HG02678 (cell line): ENCODE results near the gene NOBOX.
"Not testable (repeated sequence)": the region's sequence is repeated elsewhere in the genome, so short reads cannot be mapped to it uniquely, and the experiment has no call there.

Source experiments
- ATAC-seq: cut with Tn5 transposase; IDR thresholded peaks from one replicate; pipeline ENCODE4 v1.9.1; 2021; ENCODE audit warnings: mild to moderate bottlenecking, moderate library complexity; ENCODE audit not compliant: unreplicated experiment

The NOBOX gene

DNA sequence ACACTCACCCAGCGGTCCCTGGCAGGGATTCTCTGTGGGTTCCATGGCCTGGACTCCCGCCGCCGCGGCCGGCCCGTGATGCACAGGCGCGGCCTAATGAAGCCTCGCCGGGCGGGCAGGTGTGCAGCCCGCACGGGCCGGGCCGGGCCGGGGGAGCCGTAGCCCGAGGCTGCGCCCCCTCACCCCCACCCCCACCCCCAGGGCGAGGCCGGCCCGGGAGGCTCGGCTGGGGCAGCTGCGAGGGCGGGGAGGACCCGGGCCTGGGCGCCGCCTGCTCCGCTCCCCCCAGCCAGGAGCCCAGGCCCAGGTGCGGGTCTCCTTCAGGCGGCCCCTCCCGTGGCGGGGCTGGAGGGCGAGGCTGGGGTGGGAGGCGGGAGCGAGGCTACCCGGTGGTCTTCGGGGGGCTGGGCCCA is at the start of gene NOBOX:
NOBOX (minus strand) TSS at position 45 of the 413 bp plus-strand sequence.
- no peak for ATAC-seq

DNA sequence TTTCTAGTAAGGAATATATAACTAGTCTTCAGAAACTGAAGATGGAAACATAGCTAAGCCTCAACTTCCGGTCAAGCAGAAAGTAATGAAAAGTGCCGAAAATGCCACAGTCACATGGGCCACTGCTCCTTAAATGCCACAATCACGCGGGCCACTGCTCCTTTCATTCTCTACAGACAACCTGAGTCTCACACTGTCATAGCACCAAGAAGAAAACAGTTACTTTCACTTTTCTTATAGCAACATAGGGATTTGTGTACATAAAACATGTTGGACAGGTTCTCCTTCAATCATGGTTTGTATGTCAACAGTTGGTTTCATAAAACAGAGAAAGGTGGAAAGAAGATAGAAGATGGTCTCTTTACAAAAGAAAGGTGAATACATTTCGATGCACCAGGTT is 48.6 kb upstream of the NOBOX start:
- ATAC-seq, result no peak

DNA sequence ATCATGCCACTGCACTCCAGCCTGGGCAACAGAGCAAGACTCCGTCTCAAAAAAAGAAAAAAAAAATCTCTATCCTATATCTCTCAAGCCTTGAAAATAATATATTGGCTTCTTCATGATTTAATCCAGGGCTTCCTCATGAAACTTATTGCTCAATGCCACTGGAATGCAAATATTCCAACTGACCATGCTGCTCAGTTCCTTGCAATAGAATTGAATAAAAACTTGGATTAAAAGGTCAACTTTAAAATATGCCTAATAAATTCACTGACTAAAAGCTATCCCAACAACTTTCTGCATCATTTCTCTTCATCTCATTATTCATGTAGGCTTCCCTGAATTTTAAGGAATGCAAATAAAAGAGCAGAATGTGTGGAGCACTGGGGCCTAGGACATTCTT is 42.1 kb upstream of the NOBOX start:
- no peak for ATAC-seq

DNA sequence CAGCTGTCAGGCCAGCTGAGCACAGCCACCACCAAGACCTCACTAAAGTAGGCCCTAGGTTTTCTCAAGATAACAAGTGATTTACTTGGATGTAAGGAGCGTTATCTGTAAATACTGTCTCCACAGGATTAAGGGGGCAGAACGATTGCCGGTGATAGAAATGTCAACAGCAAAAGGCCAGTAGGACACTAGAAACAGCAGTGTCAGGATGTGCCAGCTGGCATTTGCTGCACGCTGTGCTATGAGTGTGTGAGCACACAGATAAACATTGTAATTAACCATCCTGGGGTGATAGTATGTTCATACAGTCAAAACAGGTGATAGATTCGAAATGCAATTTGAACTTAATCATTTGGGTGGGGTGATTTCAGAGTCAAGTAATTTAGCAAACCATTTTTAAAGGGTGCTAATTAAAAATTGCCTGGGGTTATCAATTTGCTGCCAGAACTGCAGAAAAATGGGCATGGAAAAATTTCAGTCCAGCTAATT is 36.3 kb upstream of the NOBOX start:
- ATAC-seq, result no peak

DNA sequence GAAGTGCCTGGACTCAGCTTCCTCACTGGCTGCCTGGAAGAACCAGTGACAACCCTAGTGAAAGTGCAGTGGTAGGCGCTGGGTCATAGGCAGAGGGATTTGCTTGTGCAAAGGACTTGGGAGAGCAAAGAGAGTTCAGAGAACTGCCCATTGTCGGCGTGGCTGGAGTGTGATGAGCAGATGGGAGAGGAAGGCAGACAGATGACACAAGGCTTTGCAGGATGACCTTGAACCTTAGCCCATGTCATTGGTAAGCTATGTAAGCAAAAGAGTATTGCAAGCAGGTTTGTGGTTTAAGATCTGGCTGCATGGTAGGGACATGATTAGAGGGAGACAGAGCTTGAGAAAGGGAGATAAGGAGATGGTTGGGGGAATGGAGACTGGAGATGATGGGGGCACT is 35.3 kb upstream of the NOBOX start:
- no peak for ATAC-seq

DNA sequence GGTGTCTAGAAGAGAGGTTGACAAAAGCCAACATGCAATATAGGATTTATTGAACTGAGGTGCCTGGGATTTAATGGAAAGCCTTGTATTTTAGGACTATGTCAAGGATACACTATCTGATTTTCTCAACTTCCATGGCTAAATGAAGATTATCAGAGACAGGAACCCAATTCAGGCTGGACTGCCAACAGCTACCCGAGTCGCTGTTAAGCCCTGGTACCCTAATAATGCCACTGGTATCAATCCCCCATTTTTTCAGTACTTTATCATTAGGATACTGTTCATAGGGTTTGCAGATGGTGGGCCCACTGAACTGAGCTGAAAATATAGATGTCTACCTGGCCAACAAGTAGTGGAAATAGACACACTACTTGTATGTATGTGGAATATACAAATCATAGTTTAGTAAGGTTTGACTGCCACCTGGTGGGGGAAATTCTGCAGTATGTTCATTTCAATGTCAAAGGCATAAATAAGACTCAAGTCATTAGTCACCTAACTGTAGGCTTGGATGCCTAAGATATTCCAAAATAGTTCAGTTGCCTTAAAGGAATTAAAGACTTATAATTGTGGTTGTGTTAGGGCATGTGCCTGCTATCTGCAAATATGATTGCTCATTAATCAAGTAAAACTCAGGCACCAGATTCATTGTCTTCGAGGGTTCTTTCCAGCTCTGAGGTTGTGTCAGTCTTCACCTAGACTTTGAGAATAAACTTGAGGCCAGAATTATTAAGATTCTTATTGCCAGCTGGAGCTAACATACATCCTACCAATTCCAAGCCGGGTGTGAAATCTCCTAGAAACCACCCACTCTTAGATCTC is 34.1 kb upstream of the NOBOX start:
- peak; percentile 74 for ATAC-seq

DNA sequence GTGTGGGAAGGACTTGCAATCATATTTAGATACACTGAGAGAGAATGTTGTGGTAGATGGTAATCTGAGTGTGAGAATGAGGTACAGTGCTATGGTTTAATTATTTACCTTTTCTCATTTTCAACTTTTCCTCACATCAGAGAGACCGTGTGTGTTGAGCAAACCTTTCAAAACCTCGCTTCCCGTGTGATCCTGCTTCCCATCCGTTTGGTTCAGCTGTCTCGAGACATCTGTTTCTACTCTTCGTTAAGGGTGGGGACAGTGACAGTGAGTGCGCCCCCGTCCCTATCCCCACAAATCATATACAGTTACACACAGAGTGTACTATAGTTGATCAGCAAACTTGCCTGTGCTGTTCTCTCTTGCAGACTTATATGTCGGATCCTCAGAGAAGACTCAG is 33.0 kb upstream of the NOBOX start:
- no peak for ATAC-seq

DNA sequence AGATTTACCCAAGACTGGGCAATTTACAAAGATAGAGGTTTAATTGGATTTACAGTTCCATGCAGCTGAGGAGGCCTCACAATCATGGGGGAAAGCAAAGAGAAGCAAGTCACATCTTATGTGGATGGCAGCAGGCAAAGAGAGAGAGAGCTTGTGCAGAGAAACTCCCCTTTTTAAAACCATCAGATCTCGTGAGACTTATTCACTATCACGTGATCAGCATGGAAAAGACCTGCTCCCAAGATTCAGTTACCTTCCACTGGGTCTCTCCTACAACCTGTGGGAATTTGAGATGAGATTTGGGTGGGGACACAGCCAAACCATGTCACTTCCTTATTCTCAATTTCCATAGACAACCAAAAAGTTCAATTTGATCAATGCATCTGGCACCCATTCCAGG is 24.9 kb upstream of the NOBOX start:
- ATAC-seq, result no peak

DNA sequence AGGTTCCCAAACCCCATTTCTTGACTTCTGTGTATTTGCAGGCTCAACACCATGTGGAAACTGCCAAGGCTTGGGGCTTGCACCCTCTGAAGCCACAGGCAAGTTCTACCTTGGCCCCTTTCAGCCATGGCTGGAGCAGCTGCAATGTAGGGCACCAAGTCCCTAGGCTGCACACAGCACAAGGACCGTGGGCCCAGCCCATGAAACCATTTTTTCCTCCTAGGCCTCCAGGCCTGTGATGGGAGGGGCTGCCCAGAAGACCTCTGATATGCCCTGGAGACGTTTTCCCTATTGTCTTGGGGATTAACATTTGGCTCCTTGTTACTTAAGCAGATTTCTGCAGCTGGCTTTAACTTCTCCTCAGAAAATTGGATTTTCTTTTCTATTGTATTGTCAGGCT is 24.0 kb upstream of the NOBOX start:
- ATAC-seq, result not testable (repeated sequence)

DNA sequence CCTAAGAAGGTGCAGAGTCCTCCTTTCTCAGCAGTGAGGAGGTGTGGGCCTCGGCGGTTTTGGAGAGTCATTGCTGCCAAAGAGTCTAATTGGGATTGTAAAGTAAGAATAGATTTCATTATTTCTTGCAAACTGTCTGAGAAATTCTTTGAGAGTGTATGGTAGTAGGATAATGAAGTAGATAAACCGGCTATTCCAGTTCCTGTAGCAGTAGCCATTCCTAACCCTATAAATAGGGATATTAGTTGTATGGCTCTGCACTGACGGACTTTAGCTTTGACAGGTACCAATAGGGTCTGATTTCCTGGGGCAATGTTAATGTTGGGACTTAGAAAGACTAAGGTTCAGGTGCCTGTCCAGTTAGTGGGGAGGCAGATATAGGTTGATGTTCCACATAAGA is 15.4 kb upstream of the NOBOX start:
- not testable (repeated sequence) for ATAC-seq

DNA sequence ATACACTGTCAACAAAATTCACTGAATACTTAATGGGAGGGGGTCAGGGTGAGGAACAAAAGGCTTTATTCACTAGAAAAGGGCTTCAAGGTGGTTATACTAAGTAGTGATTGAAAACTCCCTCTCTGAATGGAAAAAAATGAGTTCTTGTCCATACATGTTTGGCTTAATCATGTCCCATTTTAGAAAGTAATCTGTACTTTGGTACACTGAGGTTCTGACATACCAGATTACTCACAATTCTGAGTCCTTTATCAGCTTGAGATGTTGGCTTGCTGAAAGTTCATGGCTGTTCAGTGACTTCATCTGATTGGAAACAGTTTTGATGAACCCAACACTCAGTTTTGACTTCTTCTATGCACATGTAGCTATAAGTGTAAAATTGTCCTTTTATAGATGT is 12.8 kb upstream of the NOBOX start:
- no peak for ATAC-seq

DNA sequence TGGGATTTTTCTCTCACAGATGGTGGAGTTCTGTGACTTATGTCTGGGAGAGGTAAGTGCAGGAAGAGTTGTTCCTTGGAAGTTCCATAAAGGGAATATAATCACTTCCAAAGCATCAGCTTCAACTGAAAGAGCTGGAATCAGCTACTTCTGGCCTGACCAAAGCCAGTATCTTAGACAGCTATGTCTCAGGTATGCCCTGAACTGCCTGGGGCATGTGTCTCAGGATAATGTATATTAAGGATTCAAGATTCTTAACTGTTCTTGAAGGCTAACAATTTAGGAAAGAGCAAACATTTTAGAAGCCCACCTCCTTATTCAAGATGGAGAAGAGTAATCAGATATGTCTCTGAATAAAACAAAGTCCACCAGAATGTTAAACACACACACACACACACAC is 12.4 kb upstream of the NOBOX start:
- ATAC-seq, result no peak

DNA sequence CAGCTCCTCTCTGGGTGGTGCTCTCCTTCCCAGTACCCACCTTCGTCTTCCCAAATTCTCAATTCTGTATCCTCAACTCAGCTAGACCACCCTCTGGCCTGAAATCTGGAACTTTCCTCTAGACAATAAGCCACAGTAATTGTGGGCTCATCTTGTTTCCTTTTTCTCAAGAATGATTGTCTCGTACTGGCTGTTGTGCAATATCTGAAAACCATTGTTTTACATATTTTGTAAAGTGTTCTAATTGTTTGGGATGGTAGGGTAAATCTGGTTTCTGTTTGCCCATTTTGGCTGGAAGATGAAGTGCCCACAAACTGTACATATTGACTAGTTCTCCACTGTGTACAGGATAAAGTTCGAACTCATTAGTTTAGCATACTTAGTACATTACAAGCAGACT is 11.3 kb upstream of the NOBOX start:
- no peak for ATAC-seq

DNA sequence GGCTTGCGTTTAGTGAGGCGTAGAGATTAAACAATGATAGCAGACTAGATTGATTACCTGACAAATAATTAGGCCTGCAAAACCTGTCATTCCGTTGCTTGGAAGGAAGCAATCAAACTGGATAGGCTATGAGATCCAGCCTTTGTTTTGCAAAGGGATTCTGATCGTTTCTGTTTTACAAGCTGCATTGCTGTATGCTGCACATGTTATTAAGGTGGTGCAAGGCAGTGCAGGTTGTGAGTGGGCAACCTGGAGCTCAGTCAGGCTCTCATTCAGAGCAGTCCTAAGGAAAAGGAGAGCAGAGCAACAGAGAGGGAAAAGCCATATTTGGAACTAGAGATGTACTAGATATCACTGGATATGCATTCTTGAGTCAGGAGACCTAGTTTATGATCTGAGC is 6.9 kb upstream of the NOBOX start:
- no peak for ATAC-seq

DNA sequence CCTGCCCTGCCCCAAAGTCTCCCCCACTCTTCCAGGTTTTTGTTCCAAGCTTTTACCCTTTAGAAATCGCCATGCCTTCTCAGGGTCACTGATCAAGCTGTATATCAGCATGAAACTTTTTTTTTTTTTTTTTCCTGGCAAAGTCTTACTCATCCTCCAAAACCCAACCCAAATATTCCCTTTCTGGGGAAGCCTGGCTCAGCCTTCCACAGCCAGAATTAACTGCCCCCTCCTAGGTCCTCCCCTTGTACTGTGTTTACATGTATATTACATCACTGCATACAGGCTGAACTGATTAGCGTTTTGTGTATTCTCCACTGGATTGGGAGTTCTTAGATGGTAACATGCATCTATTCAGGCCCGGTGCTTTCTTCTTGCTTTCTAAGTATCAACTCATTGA is 4.6 kb upstream of the NOBOX start:
- ATAC-seq, result no peak

DNA sequence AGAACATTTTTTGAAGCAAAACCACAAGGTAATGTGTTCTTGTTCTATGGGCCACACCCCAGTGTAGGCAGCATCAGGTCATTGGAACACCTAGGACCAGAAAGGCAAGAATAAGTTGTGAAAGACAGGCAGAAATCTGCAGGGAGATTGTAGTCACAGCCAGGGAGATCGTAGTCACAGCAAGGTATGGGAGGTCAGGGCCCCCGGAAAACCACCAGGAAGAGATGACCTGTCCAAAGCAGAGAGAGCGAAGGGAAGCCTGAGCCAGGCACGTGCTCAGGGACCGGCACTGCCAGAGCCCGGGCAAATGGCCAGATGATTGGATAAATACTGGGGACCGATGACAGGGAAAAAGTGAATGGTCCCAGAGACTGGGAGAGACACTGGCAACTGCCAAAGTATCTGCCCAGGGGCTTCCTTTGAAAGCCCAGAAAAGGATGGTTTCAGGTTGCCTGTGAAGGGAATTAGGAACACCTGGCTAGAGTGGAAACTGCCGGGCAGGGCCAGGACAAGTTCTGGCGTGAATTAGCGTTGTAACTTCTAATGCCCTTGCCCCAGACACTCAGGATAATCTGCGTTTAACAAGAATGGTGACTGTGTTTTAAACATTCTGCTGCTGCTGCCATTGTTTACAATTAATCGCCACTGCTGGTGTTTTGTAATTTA is 3.9 kb upstream of the NOBOX start:
- no peak for ATAC-seq

DNA sequence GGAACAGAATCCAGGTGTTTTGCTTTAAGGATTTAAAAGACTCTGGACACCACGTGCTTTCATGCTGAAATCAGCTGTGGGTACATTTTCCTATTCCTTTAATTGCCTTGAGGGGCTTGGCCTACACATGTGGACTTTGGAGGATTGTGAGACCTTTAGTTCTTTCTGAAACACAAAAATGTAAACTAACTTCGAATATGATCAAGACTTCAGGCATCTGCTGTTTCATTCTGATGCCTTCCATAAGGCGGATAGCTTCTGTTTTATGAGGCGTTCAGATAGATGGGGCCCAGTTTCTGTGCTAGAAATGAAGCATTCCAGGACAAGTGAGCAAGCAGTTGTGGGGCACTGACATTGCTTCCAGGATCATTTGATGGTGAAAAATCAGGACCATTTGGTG is 1.5 kb upstream of the NOBOX start:
- ATAC-seq, result no peak

DNA sequence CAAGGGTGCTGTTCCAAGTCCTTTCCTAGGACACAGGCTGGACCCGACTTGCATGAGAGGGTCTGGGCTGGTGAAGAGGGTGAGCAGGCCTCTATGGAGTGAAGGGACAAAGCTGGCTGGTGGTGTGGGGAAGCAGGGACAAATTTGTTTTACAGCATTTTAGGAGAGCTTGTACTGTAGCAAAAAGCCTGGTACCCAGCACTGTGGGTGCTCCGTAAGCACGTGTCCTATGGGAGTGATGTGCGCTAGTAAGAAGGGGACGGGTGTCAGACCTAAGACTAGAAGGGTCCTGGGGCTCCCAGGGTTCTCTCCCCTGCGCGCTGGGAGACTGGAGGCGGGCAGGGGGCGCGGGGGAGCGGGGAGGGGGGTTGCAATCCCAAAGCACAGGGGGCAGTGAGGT is 391 bp downstream of the NOBOX start:
- ATAC-seq, result no peak

DNA sequence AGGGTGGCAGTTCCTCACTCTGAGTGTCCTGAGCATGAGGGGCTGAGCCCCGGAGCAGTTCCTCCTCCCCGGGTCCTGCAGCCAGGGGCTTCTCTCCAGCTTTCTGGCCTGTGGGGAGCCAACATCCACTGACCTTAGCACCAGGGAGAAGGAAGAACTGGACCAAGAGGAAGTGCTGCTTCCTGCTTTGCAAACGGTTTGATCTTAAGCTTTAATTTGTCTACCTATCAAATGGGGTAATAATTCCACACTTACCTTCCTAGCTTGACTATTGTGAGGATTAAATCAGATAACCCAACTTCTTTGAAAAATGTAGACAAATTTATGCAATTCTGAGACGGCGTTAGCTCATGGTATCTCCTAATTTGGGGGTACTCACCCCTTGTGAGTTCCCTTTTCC is 2.0 kb downstream of the NOBOX start:
- no peak for ATAC-seq

DNA sequence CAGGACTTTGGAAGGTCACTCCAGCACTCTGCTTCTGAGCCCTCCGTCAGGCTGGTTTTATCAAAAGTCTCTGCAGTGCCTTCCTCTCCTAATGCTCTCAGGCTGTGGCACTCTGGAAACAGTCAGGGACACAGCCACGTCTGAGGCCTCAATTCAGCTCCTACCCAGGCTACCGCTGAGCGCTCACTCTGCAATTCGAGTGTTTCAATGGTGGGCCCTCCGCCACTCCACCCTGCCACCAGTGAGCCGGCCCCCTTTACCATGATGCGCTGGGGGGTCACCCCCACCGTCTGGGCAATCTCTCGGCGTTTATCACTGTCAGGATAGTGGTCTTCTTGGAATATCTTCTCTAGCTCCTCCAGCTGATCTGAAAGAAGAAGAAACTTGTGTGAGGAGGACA is 3.5 kb downstream of the NOBOX start:
- no peak for ATAC-seq

DNA sequence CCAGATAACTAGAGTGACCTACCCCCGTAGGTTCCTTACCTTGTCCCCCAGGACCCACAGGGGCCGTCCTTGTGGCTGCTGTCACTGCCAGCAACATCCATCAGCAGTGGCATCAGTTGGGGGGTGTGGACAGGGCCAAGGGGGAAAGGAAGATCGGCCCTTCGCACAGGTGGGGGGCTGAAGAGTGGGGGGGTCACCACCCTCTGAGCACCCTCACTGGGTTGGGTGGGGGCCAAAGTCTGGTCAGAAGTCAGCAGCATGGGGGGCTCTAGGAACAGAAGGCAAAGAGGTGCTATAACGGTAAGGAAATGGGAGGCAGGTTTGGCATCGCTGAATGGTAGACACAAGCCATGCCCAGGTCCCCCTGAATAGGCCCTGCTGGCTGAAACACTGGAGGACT is 4.6 kb downstream of the NOBOX start:
- ATAC-seq, result no peak

DNA sequence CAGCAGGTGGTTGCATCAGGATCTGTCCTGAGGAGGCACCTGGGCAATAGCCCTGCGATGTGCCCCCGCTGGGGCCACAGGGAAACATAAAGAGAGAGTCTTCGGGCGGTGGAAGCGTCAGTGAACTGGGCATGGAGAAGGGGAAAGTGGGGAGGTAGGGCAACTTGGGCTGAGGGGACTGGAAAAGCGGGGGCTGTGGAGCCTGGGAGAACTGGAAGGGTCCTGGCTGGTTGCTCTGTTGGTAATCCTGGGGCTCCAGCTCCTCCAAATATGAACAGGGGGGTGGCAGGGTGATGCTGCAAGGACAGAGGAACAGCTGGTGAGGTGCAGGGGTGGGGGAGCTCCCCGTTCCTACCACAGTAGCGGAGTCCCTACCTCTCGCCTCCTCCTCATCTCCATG is 5.2 kb downstream of the NOBOX start:
- no peak for ATAC-seq
